ENCODE measurements around the gene CEP97.

DNA sequence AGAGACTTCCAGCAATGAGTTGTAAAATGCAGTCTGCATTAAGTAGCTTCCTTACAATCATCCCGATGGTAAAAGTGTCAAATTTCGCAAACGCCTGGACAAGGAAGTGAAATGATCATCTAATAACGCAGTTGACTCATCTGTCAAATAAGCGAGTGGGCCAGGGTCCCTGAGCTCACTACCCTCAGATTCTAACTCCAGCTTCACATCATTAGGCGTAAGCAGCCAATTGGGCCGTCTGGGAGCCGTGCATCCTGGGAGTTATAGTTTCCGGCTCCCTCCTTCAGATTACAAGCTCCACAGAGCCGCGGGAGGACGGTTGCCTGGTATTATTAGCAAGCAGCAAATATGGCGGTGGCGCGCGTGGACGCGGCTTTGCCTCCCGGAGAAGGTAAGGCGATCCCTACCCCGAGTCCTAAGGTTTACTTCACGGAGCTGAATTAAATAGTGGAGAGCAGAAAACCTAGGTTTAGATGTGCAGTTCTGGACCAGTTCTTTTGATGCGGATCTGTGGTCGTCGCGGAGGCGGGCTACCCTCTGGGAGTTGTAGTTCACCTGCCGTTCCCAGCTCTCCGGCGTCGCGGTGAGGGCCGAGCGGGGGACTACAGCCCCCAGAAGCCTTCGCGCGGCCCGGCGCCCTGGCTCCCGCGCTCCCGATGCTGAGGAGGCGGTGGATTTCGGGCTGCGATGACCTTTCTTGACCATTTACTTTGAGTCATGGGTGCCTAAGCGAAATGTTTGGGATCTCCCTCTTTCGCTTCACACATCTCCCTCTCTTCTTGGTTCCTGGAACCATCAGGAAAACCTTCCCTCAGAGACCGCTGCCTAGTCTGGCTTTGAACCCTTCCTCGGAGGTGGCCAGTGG lies at the start of gene CEP97:
- TF ChIP-seq, protein P1, sequence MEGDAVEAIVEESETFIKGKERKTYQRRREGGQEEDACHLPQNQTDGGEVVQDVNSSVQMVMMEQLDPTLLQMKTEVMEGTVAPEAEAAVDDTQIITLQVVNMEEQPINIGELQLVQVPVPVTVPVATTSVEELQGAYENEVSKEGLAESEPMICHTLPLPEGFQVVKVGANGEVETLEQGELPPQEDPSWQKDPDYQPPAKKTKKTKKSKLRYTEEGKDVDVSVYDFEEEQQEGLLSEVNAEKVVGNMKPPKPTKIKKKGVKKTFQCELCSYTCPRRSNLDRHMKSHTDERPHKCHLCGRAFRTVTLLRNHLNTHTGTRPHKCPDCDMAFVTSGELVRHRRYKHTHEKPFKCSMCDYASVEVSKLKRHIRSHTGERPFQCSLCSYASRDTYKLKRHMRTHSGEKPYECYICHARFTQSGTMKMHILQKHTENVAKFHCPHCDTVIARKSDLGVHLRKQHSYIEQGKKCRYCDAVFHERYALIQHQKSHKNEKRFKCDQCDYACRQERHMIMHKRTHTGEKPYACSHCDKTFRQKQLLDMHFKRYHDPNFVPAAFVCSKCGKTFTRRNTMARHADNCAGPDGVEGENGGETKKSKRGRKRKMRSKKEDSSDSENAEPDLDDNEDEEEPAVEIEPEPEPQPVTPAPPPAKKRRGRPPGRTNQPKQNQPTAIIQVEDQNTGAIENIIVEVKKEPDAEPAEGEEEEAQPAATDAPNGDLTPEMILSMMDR (IDR thresholded peaks at IDR 0.05) = no peak
- TF ChIP-seq FOXJ3 (CRISPR knock-in tag; IDR thresholded peaks at IDR 0.05; ENCODE audit: borderline replicate concordance) = no peak
- TF ChIP-seq CBFB (CRISPR knock-in tag; IDR thresholded peaks at IDR 0.05; ENCODE audit: low read depth) = no peak
- TF ChIP-seq, protein P2, sequence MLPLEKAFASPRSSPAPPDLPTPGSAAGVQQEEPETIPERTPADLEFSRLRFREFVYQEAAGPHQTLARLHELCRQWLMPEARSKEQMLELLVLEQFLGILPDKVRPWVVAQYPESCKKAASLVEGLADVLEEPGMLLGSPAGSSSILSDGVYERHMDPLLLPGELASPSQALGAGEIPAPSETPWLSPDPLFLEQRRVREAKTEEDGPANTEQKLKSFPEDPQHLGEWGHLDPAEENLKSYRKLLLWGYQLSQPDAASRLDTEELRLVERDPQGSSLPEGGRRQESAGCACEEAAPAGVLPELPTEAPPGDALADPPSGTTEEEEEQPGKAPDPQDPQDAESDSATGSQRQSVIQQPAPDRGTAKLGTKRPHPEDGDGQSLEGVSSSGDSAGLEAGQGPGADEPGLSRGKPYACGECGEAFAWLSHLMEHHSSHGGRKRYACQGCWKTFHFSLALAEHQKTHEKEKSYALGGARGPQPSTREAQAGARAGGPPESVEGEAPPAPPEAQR (CRISPR knock-in tag; IDR thresholded peaks at IDR 0.05) = no peak
- no peak for TF ChIP-seq JUN (CRISPR knock-in tag; IDR thresholded peaks at IDR 0.05)
- TF ChIP-seq ZNF263 (CRISPR knock-in tag; IDR thresholded peaks at IDR 0.05; ENCODE audit: low read depth) = no peak
- TF ChIP-seq NFYB (CRISPR knock-in tag; conservative IDR thresholded peaks at IDR 0.05; ENCODE audit: low read depth) = peak; percentile 50
- 0 out of 2 replicates have a peak, but pooled peaks have one; percentile 19 for TF ChIP-seq FOXK1 (CRISPR knock-in tag; IDR thresholded peaks at IDR 0.05)
- peak; percentile 53; the same call in 1 of the 2 replicates for TF ChIP-seq SP1 (CRISPR knock-in tag; conservative IDR thresholded peaks at IDR 0.05)
- no peak for TF ChIP-seq ZNF121 (CRISPR knock-in tag; IDR thresholded peaks at IDR 0.05)
- TF ChIP-seq, protein P3, sequence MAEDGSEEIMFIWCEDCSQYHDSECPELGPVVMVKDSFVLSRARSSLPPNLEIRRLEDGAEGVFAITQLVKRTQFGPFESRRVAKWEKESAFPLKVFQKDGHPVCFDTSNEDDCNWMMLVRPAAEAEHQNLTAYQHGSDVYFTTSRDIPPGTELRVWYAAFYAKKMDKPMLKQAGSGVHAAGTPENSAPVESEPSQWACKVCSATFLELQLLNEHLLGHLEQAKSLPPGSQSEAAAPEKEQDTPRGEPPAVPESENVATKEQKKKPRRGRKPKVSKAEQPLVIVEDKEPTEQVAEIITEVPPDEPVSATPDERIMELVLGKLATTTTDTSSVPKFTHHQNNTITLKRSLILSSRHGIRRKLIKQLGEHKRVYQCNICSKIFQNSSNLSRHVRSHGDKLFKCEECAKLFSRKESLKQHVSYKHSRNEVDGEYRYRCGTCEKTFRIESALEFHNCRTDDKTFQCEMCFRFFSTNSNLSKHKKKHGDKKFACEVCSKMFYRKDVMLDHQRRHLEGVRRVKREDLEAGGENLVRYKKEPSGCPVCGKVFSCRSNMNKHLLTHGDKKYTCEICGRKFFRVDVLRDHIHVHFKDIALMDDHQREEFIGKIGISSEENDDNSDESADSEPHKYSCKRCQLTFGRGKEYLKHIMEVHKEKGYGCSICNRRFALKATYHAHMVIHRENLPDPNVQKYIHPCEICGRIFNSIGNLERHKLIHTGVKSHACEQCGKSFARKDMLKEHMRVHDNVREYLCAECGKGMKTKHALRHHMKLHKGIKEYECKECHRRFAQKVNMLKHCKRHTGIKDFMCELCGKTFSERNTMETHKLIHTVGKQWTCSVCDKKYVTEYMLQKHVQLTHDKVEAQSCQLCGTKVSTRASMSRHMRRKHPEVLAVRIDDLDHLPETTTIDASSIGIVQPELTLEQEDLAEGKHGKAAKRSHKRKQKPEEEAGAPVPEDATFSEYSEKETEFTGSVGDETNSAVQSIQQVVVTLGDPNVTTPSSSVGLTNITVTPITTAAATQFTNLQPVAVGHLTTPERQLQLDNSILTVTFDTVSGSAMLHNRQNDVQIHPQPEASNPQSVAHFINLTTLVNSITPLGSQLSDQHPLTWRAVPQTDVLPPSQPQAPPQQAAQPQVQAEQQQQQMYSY (CRISPR knock-in tag; IDR thresholded peaks at IDR 0.05) = no peak
- TF ChIP-seq GABPB1 (CRISPR knock-in tag; IDR thresholded peaks at IDR 0.05) = 0 out of 2 replicates have a peak, but pooled peaks have one; percentile 39
- TF ChIP-seq, protein P4, sequence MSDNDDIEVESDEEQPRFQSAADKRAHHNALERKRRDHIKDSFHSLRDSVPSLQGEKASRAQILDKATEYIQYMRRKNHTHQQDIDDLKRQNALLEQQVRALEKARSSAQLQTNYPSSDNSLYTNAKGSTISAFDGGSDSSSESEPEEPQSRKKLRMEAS (CRISPR knock-in tag; IDR thresholded peaks at IDR 0.05) = no peak

All from WTC11 (cell line).